ENCODE results near the gene SIAE.
A peak's percentile ranks its signal among the peaks of the same experiment; 100 is the strongest.

The SIAE gene

GRCh38 chr11:124661553-124661952, 12.0 kb downstream of the SIAE start:
- no peak for DNase-seq

- no peak for DNase-seq
Measured at GRCh38 chr11:124658986-124659385, 14.6 kb downstream of the SIAE start.

GRCh38 chr11:124658501-124658900, 15.0 kb downstream of the SIAE start:
- DNase-seq, result no peak

GRCh38 chr11:124657904-124658303, 15.6 kb downstream of the SIAE start:
- no peak for DNase-seq

DNA sequence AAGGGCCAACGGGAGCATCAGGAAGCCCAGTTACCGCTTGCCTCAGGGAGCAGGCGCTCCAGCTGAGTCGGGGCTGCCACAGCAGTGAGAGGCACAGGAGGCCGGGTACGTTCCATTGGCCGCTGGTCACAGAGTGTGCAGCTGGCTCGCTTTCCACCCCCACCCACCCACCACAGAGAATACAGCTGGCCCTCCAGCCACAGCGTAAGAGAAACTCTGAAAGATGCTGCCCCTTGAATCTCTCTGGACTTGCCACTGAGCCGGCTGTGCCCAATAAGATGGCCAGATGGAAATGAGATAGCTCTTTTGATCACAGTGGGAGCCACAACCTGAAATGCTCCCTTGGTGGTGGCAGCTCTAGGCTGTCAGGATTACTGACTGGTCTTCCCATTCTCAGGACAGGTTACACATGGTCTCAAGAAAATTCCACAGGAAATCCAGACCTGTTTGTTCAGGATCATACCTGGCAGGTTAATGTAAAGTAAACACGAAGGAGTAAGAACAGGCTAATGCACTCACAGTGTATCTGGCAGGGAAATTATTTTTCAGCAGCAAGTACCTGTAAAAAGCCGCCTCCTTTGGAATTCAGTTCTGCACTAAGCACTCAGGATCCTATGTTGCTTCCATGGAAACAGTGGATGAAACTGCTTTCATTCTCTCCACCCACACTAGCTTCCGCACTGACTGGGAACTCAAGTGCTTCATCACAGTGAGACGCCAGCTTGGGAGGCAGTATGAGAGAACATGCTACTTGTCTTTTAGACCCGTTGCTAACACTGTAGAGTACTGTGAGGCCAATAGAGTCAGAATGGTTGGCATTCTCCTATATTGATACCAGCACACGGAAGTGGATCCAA, 16.5 kb downstream of the SIAE start:
- DNase-seq, result peak; percentile 58

- DNase-seq, result no peak
Measured at GRCh38 chr11:124648610-124649009, 24.9 kb downstream of the SIAE start.

GRCh38 chr11:124646148-124646547, 27.4 kb downstream of the SIAE start:
- no peak for DNase-seq

DNA sequence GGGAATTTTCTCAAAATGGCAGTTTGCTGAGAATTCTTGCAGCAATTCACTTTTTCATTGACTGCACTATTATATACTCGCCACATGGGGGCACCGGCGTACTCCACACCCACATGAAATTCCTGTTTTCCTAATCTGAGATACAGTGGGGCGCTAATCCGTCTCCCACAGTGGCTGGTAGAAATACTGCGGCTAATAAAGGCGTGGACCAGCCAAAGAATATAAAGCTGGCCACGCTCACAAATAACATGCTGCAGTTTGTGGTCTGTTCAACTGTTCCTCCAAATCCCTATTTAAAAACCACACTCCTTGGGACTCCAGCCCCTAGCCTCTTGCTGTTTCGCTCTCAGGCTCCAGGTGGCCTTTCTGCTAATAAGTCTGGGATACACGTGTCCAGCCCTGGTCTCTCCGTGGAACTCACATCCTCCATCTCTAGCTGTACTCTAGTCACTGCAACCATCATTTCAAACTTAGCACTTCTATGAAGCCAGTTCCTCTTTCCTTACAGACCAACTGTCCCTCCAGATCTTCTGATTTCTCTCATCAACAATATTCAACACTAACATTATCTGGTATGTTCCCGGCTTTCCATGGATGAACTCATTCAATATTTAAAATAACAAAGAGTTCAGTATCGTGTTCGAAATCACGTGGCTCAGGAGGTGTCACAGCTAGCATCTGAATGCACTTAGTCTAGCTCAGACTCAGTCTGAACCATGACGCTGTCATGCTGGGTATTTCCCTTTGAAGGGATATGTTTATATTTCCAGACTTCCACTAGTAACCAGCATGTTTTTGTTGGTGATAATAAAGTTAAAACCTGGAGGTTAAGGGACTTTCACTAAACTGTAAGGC, 28.9 kb downstream of the SIAE start:
- peak; percentile 48 for DNase-seq

DNA sequence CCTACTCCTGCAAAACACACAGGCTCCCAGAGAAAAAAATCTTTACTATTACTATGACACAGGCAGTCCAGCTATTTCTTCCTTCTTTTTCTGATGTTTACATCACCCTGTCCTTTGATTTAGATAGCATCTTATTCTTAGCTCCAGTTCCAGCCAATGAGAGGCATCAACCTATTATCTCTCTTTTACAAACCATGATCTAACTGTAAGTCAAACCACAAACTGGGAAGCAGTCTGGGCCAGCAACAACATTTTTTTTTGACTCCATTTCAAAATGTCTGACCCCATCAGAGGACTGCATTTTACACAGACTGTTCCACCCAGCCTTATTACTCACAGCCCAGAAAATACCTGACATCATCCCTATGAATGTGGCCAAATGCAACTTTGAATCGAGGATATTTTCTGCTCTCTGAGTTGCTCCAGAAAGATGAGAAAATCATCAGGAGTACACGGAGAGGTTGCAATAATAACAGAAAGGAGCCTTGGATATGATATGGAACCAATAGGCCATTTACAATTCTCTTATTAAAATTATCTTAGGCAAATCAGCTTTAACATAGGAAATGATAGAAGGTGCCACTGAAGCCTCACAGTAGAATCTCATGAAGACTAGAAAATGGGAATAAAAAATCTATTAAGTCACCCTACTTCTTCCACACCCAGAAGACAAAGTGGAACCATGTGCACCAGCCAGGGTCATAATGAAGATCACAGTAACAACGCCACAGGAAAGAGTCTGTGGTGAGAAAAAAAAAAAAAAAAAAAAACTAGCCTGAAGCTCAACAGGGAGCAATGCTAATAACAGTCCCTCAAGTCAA, 29.7 kb downstream of the SIAE start:
- no peak for DNase-seq

GRCh38 chr11:124643042-124643604, 30.4 kb downstream of the SIAE start:
- DNase-seq, result no peak

DNA sequence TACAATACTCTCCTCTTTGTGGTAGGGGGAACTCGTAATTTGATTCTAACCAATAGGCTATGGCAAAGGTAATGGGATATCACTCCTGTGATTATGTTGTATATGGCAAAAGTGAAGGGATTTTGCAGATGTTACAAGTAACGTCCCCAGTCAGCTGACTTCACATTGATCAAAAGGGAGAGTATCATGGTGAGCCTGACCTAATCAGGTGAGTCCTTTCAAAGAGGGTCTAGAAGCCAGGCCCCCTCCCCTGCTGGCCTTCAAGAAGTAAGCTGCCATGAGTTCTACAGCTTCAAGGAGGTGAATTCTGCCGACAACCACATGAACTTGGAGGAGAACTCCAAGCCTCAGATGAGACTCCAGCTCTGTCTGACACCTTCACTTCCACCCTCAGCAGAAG, 30.9 kb downstream of the SIAE start:
- no peak for DNase-seq

DNA sequence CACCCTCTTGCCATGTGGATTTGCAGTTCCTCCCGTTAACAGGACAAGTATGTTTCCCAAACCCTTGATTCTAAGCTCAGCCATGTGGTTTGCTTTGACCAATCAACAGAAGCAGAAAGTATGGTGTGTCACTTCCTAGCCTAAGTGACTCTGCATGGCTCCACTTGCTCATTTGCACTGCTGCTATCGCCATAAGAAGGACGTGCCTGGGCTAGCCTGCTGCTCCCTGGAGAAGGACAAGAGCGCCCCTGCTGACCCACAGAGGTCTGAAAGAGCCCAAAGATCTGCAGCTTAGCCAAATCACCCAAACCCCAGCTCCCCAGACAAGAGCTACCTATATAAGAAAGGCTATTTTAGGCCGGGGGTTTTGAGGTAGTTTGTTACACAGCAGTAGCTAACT, 32.9 kb downstream of the SIAE start:
- DNase-seq, result no peak

DNA sequence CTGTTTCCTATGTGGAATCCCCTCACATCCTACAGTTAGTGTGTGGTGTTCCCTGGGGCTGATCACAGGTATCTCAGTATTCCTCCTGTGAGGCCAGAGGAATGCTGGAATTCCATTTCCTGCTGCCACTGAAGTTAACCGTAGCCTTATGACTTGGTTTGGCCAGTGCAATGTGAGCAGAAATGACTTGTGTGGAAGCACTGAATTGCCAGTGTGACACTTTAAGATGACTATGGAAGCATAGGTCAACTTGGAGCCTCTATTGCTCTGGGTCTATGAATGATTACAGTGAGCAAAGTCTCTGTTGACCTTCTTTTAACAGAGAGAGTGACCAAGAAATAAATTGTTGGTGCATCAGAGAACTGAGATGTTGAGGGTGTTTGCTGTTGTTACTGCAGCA, 34.4 kb downstream of the SIAE start:
- no peak for DNase-seq

DNA sequence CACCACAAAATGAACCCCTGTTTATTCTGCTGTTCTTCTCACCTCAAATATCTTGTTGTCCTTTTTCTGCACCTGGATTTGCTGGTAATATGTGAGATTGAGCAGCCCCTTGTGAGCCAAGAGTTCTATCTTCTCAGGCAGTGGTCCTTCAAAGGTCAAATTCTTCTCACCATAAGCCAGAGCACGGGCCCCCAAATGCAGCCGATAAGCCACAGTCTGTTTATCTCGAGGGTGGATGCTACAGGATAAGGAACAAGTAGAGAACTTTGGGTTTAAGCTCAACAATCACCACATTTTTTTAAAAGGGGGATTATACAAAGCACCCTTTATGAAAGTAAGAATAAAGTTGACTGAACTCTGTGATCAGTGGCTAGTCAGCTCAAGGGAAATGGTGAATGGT, 35.0 kb downstream of the SIAE start:
- no peak for DNase-seq

- DNase-seq, result no peak
Measured at GRCh38 chr11:124635932-124636331, 37.6 kb downstream of the SIAE start.

- no peak for DNase-seq
Measured at GRCh38 chr11:124633355-124633754, 40.2 kb downstream of the SIAE start.

DNA sequence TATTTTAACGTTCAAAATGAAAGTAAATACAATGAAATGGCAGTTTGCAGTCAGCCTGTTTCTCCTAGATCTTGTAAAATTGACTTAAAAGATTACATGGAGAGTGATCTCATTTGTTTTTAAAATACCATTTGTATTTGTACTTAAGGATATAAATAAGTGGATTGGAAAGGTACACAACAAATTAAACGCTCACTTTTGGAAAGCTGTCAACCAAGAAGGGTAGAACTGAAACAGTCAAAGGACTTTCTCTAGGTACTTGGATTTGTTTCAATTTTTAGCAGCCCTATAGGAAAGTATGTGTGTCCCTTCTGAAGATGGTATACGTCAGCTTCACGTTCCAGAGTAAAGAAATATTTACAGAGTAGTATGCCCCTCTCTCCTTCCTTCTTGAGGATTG, 43.6 kb downstream of the SIAE start:
- DNase-seq, result no peak

DNA sequence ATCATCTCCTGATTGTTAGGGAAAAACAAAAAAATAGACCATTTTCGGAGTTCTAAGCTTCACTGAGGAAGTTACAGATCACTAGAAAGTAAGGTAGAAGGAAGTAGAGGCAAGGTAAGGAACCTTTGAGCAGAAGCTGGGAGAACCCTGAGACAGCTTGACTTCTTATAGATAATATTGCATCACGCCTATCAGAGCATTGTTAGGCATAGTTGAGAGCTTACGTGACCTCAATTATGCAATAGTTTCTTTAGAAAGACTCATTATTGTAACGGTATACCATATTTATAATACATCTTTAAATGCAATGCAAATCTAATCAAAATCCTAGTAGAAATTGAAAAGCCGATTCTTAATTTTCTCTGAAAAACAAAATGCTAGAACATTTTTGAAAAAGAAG, 46.0 kb downstream of the SIAE start:
- no peak for DNase-seq

- no peak for DNase-seq
Measured at GRCh38 chr11:124625504-124626168, 47.9 kb downstream of the SIAE start.

GRCh38 chr11:124623861-124624525, 49.5 kb downstream of the SIAE start:
- no peak for DNase-seq

- peak; percentile 88 for DNase-seq
Measured at GRCh38 chr11:124622531-124623451, 50.7 kb downstream of the SIAE start, which contains the start of gene TBRG1. Gene TBRG1, plus strand, starts transcription at chr11:124622864. Its CDS starts 220 bp downstream, at chr11:124623084.

All from NCI-H345 (cell line).